Effector CD8-positive, alpha-beta T cell (primary cell): ENCODE measurements around the gene KLHDC3.

Source experiments
- DNase-seq: peaks from one replicate; lab custom pipeline; 2025; lab: John Stamatoyannopoulos, UW

KLHDC3 gene

GRCh38 chr6:43059168-43060033 is 45.4 kb downstream of the KLHDC3 start, which contains the start of the genes KLC4 and MRPL2:
Gene KLC4, plus strand, starts transcription at chr6:43059631. Its CDS starts 1,705 bp downstream, at chr6:43061336.
Gene MRPL2, minus strand, starts transcription at chr6:43059434. Its CDS starts 53 bp downstream, at chr6:43059381.
- DNase-seq = peak; percentile 97

GRCh38 chr6:43060034-43060754 is 46.1 kb downstream of the KLHDC3 start:
- no peak for DNase-seq

- DNase-seq = no peak
Observed at GRCh38 chr6:43060755-43061633, 46.9 kb downstream of the KLHDC3 start.

- DNase-seq = no peak
Observed at GRCh38 chr6:43061861-43062260, 47.8 kb downstream of the KLHDC3 start.

GRCh38 chr6:43062818-43063217 is 48.8 kb downstream of the KLHDC3 start:
- no peak for DNase-seq

GRCh38 chr6:43070028-43070632 is 56.1 kb downstream of the KLHDC3 start:
- no peak for DNase-seq
